Mucosa of descending colon (tissue), 3 donors: ENCODE results near the gene ZFAND3. TPM values are rescaled to one million over a fixed set of nuclear protein-coding genes. Genes with fewer than 3 reads are reported as not detected.

ENCODE experiments used
- ATAC-seq: fragments of 200-7000 bp; cut with Tn5 transposase; one replicate; pipeline ENCODE4 v1.9.1; 2020; ENCODE audit warnings: mild to moderate bottlenecking, moderate library complexity
- DNase-seq, 3 donors: peaks; one replicate each; pipeline ENCODE4 v3.0.0-alpha.2; 2020
- H3K36me3 ChIP-seq: fragments of 200-600 bp; one replicate; pipeline ENCODE4 v1.8.0; 2021; ENCODE audit warnings: low read depth, mild to moderate bottlenecking
- H3K4me1 ChIP-seq: fragments of 200-600 bp; one replicate; pipeline ENCODE4 v1.8.0; 2021; ENCODE audit warnings: low read depth, mild to moderate bottlenecking
- H3K4me3 ChIP-seq: fragments of 200-600 bp; one replicate; pipeline ENCODE4 v1.8.0; 2021; ENCODE audit warnings: mild to moderate bottlenecking
- H3K9me3 ChIP-seq: fragments of 200-600 bp; one replicate; pipeline ENCODE4 v1.8.0; 2021; ENCODE audit warnings: mild to moderate bottlenecking
- CTCF ChIP-seq: fragments of 200-600 bp; IDR thresholded peaks from one replicate; pipeline ENCODE4 v1.8.0; 2022; ENCODE audit warnings: antibody characterized with exemption, mild to moderate bottlenecking
- intact Hi-C, 2 donors: fragments of 100-400 bp; cut with DNase I in 1 of 2; cut with micrococcal nuclease in 1 of 2; formaldehyde crosslinking; loops; one replicate each; pipeline versions ENCODE4 v1.11.0 to v1.11.1; 2022; cut with DNase I, micrococcal nuclease
- total RNA-seq, 3 donors: library from RNA; stranded (reverse); fragmentation: NEBNext Ultra II Directional in 2 of 3; extraction: Animal tissue kit (Norgen Biotek cat#: 25700) in 2 of 3; gene quantifications; one replicate each; pipeline versions ENCODE4 v1.2.1 to v1.2.4, GENCODE V29; 2021 to 2023
- donor health status: DM: no; HTN: no; CAD: no; lungs with moderate emphysema.
- donor health status: DM: no; HTN: no; CAD: no.
- donor health status: DM: no; HTN: yes; CAD: no.

Gene ZFAND3
- total RNA-seq, 3 donors from 2014 or later, result 63.9 to 84.0 (median 82.2) TPM

- Histone ChIP-seq H3K4me1 (peaks cover 56% of the 10 kb centered on the region), H3K9me3 (no peaks in the 10 kb centered on the region), H3K36me3 (no peaks in the 10 kb centered on the region), H3K4me3 (no peak overlapping the region)
- ATAC-seq (no peak), DNase-seq (no peak)
- TF ChIP-seq CTCF, result no peak
- intact Hi-C loops, result no loop called here
These were observed 4.6 kb downstream of the ZFAND3 start for GRCh38 chr6:37824170-37824569.

GRCh38 chr6:37826188-37826587, 6.7 kb downstream of the ZFAND3 start:
- no peak overlapping the region for H3K4me3 ChIP-seq
- no peaks in the 10 kb centered on the region for H3K9me3 ChIP-seq
- DNase-seq (no peak), ATAC-seq (no peak)
- H3K4me1 ChIP-seq, result peaks cover 49% of the 10 kb centered on the region
- TF ChIP-seq CTCF, result no peak
- intact Hi-C loops, result no loop called here
- H3K36me3 ChIP-seq, result no peaks in the 10 kb centered on the region

GRCh38 chr6:37826993-37827392, 7.5 kb downstream of the ZFAND3 start:
- DNase-seq, result no peak
- ATAC-seq, result no peak
- Histone ChIP-seq H3K36me3 (no peaks in the 10 kb centered on the region), H3K9me3 (no peaks in the 10 kb centered on the region), H3K4me3 (no peak overlapping the region), H3K4me1 (peaks cover 41% of the 10 kb centered on the region)
- no peak for TF ChIP-seq CTCF
- intact Hi-C loops, result no loop called here

- ATAC-seq (peak; percentile 66), DNase-seq (no peak)
These were observed 8.2 kb downstream of the ZFAND3 start for GRCh38 chr6:37827603-37828265.

GRCh38 chr6:37830225-37830624, 10.7 kb downstream of the ZFAND3 start:
- ATAC-seq, result no peak
- no peaks in the 10 kb centered on the region for H3K9me3 ChIP-seq
- no peak for DNase-seq

More at GRCh38 chr6:37827603-37828265, 8.2 kb downstream of the ZFAND3 start:
- no peaks in the 10 kb centered on the region for H3K9me3 ChIP-seq
- intact Hi-C loops, result no loop called here
- no peak overlapping the region for H3K4me3 ChIP-seq
- TF ChIP-seq CTCF, result no peak
- H3K4me1 ChIP-seq, result peaks cover 34% of the 10 kb centered on the region
- H3K36me3 ChIP-seq, result no peaks in the 10 kb centered on the region

More at GRCh38 chr6:37830225-37830624, 10.7 kb downstream of the ZFAND3 start:
- Histone ChIP-seq H3K4me1 (peaks cover 17% of the 10 kb centered on the region), H3K36me3 (no peaks in the 10 kb centered on the region), H3K4me3 (no peak overlapping the region)
- intact Hi-C loops, result no loop called here
- TF ChIP-seq CTCF, result no peak
